MM.1S (cell line): ENCODE data around the gene NHSL2.

Experiments used
- CTCF ChIP-seq: fragments of 300-600 bp; sonication (generic); IDR thresholded peaks from 2 replicates; pipeline ENCODE4 v1.5.1; 2016; ENCODE audit warnings: antibody characterized with exemption, low read length, mixed read lengths
- EZH2 ChIP-seq: fragments of 300-600 bp; sonication (generic); optimal IDR thresholded peaks from 2 replicates; pipeline ENCODE3; 2017; ENCODE audit warnings: low read depth, mild to moderate bottlenecking, antibody characterized with exemption, low read length, mixed read lengths

GRCh38 chrX:71945237-71945805 lies 34.7 kb downstream of the NHSL2 start:
- TF ChIP-seq EZH2 = no peak
- no peak for TF ChIP-seq CTCF
